Stimulated activated CD4-positive, alpha-beta T cell treated with anti-CD3 and anti-CD28 coated beads, TNF-alpha, amount 100 ng/mL, for 48 hours (primary cell): ENCODE results near the gene PPP1R12A.
A peak's percentile ranks its signal among the peaks of the same experiment; 100 is the strongest.

Source experiments
- DNase-seq, 3 donors: peaks; one replicate each; pipeline ENCODE4 v3.0.0-alpha.2; 2020; ENCODE audit warnings: low read depth in 3 of 3

PPP1R12A gene

GRCh38 chr12:79769189-79769859 lies 165.6 kb downstream of the PPP1R12A start:
- DNase-seq, result no peak

GRCh38 chr12:79766705-79767464 lies 168.0 kb downstream of the PPP1R12A start:
- no peak for DNase-seq

- no peak for DNase-seq
These were observed 169.7 kb downstream of the PPP1R12A start for GRCh38 chr12:79765157-79765556.

GRCh38 chr12:79764641-79765040 lies 170.3 kb downstream of the PPP1R12A start:
- DNase-seq, result no peak

- no peak for DNase-seq
These were observed 171.0 kb downstream of the PPP1R12A start for GRCh38 chr12:79763766-79764452.

- no peak for DNase-seq
These were observed 173.6 kb downstream of the PPP1R12A start for GRCh38 chr12:79761341-79761740.

- no peak for DNase-seq
These were observed 187.6 kb downstream of the PPP1R12A start for GRCh38 chr12:79747274-79747673.

- peak in 1 of 3 donors; percentile 26 for DNase-seq
These were observed 196.8 kb downstream of the PPP1R12A start for GRCh38 chr12:79737875-79738718.

- no peak for DNase-seq
These were observed 202.3 kb downstream of the PPP1R12A start for GRCh38 chr12:79732638-79733037.

GRCh38 chr12:79725987-79726386 lies 208.9 kb downstream of the PPP1R12A start:
- no peak for DNase-seq
